GM12892 (cell line): ENCODE data around the gene ARID1B.

Experiments
- POLR2A ChIP-seq: IDR thresholded peaks from 2 replicates; pipeline ENCODE4 v1.6.1; 2011; ENCODE audit warnings: low read depth, low read length, control low read depth
- TAF1 ChIP-seq: IDR thresholded peaks from 2 replicates; pipeline ENCODE4 v1.6.1; 2011; ENCODE audit warnings: low read depth, mild to moderate bottlenecking, control low read depth, low read length, borderline replicate concordance

DNA sequence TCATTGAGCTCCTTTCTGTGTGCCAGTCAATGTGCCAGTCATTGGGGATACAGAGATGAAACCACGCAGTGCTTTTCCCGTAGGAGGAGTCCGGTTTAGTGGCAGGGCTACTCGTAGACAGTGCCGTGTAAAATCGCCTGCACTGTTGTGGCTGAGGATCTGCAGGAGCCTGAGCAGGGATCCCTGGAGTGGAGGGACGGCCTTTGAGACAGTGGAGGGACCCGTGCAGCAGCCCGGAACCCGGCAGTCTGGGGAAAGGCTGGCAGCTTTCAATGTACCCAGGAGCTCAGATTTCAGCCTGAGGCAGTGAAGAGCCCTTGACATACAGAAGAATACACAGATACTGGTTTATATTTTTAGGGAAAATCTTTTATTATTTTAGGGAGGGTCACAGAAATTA, 203.3 kb downstream of the ARID1B start:
- TF ChIP-seq POLR2A, result no peak
- no peak for TF ChIP-seq TAF1
